Activated CD8-positive, alpha-beta memory T cell treated with anti-CD3 and anti-CD28 coated beads for 36 hours (primary cell): ENCODE results near the gene LARP7. TPM values are rescaled to one million over a fixed set of nuclear protein-coding genes. Genes with fewer than 3 reads are reported as not detected.
"Not testable (repeated sequence)": the region's sequence is repeated elsewhere in the genome, so short reads cannot be mapped to it uniquely, and the experiment has no call there.

ENCODE experiments used
- CTCF ChIA-PET: fragments of 350-600 bp; sonication (Branson Sonifier 250); formaldehyde crosslinking; loops from one replicate; lab custom pipeline; 2021; ENCODE audit warnings: antibody characterized with exemption; lab: Charles Lee
- POLR2A ChIA-PET: fragments of 350-600 bp; sonication (Branson Sonifier 250); formaldehyde crosslinking; loops from one replicate; lab custom pipeline; 2021; ENCODE audit warnings: antibody characterized with exemption; lab: Charles Lee
- total RNA-seq, 2 experiments: library from RNA; stranded (reverse); gene quantifications; one replicate each; pipeline ENCODE4 v1.2.3, GENCODE V29; 2021

Gene LARP7
- total RNA-seq, 2 experiments from 2014 or later = 44.0 to 45.2 TPM

DNA sequence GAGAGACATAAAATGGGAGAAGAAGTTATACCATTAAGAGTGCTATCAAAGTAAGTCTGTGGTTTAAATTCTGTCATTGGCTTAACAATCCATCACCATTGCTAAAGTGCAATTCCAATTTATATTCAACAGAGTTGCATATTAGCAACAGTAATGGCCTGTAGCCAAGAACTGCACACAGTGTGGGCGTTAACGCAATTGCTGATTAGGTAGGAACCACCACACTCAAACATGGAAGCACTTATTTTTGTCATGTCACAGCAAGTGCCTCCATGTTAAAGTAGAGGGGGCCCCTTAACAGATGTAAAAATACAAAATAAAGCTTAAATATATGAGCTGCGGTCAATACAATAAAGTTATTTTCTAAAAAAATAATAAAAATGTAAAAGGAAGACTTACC lies 10.8 kb downstream of the LARP7 start:
- ChIA-PET POLR2A (interaction anchor here (0.7 kb wide), 1 partner anchor 9 kb away, joined by 4 read pairs; no protein-coding TSS in a partner anchor), CTCF (no interaction called here)

DNA sequence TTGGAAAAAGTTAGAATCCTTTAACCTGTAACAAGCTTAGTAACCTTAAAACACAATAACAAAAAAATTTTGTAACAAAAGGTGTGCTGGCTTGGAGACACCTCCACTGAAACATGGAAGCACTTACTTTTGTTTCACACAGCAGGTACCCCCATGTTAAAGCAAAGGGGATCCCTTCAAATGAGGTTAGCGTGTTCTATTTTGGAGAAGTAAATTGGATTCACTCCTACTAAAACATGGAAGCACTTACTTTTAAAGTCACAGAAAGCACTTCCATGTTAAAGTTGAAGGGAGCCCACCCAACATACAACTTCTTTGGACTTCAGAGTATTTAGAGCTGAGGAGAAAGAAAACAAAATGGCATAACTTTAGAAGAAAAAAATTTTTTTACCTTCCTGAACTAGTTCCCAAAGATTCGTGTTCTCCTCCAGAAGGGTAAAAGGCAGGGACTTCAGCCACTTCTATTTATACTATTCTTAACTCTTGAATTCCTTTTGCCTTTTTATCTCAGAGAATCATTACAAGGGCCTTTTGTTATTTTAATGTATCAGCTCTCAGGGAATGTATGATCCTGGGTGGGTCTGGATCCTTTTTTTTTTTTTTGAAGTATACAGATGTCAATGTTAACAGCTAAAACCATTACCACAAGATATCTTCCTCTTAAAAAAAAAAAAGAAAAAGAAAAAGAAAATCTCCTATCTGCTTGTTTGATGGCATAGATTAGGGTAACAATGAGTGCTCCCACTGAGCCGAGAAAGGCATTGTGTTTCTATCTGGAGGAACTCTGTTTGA lies 11.5 kb downstream of the LARP7 start:
- CTCF ChIA-PET = no interaction called here

DNA sequence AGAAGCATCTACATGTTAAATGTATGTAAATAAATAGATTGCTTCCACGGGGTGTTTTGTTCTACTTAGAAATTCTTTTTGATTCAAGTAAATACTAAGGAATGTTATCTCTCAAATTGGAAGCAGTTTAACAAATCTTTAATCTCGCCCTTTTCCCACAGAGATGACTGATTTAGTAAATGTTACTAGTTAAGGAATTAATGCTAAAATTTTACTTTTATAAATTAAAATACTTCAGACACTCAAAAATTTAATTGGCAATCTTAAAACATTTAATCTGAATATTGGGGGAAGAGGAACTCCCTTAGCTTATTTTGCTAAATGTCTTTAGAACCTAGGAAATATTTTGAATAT lies 12.1 kb downstream of the LARP7 start:
- CTCF ChIA-PET = no interaction called here

More for the DNA sequence above, 11.5 kb downstream of the LARP7 start:
- POLR2A ChIA-PET = no interaction called here

DNA sequence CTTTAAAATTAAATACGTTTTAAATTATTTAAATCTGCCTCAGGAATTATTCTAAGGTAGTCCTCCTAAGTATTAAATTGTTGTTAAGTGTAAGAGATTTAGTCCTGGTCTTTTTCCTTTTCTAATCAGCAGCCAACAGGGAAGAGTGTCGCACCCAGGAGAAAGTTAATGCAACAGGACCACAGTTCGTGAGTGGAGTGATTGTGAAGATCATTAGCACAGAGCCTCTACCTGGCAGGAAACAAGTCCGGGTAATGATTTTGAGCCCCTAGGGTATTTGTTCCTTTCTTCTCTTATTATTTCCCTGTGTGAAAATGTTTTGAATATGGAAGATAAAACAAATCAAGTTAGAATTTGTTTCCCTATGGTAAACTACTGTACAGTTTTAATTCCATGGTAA lies 13.4 kb downstream of the LARP7 start:
- POLR2A ChIA-PET = no interaction called here
- CTCF ChIA-PET = no interaction called here

More for the DNA sequence above, 12.1 kb downstream of the LARP7 start:
- POLR2A ChIA-PET = no interaction called here

DNA sequence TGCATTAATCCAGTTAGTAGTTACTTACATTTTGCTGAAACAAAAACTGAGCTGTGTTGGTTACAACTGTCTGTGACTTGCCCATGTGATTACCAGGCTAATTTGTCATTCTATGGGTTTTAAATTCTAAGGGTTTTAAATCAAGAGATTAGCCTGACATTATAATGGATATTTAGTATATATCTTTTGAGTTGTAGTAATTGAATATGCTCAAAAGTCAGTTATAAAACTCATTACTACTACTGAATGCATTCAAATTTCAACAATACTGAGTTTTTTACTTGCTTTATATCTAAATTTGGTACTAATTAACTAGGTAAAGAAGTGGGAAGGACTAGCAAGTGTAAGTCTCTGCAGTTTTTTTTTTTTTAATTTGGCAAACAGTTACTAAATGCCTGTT lies 14.7 kb downstream of the LARP7 start:
- CTCF ChIA-PET = no interaction called here
- POLR2A ChIA-PET = no interaction called here

DNA sequence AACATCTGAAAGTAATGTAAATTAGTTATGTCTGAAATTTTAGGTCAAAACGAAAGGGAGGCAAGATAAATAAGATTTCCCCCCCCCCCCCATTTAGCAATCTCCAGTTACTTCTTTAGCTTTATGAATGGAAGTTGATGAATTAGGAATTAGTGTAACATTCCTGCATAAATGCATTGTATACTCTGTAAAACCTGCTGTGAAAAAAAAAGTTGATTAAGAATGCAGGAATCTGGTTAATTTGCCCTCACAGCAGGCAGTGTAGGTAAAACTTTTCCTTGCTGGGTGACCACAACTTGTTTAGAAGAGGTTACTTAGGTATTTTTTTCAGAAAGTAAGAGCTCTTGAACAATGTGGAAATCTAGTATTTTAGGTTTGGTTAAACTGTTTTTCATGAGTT lies 15.3 kb downstream of the LARP7 start:
- ChIA-PET POLR2A (no interaction called here), CTCF (interaction anchor here (0.6 kb wide), 1 partner anchor 61 kb away, joined by 4 read pairs; no protein-coding TSS in a partner anchor)

DNA sequence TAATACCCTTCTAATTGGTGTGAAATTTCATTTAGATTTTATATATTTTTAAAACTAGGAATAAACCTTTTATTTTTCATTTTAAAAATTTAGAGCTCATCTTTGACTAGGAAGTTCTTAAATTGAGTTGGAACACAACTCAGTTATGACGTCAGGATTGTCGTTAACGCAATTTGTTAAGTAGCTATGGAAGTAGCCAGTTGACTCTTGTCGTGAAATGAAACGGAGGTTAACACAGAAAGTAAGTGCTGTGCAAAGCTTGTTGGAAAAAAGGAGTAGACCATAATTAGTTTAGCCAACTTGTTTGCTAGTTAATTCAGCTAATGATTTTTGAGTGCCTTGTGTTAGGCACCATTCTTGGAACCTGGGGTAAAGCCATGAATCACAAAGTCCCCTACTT lies 18.3 kb downstream of the LARP7 start:
- CTCF ChIA-PET = interaction anchor here (0.5 kb wide), 1 partner anchor 104 kb away, joined by 3 read pairs; no protein-coding TSS in a partner anchor
- POLR2A ChIA-PET = no interaction called here

DNA sequence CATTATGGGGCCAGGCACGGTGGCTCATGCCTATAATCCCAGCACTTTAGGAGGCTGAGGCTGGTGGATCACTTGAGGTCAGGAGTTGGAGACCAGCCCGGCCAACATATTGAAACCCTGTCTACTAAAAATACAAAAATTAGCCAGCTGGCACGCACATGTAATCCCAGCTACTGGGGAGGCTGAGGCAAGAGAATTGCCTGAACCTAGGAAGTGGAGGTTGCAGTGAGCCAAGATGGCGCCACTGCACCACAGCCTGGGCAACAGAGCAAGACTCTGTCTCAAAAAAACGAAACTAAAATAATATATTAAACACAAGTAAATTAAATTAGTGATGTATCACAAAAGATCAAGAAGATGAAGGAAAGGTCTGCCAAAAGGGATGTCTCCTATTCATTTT lies 19.2 kb downstream of the LARP7 start:
- POLR2A ChIA-PET, CTCF ChIA-PET: not testable (repeated sequence)

DNA sequence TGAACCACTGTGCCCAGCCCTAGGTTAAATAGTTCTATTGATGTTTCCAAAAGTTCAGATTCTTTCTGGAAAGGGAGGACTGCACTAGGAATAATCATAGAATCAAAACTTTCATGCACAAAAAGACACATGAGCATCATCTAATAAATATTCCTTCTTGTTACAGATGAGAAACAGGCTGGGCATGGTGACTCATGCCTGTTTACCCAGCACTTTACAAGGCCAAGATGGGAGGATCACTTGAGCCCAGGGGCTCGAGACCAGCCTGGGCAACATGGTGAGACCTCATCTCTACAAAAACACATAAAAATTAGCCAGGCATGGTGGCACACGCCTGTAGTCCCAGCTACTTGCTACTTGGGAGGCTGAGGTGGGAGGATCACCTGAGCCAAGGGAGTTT lies 27.7 kb downstream of the LARP7 start:
- ChIA-PET POLR2A (no interaction called here), CTCF (interaction anchor here (0.8 kb wide), 1 partner anchor 101 kb away, joined by 3 read pairs; no protein-coding TSS in a partner anchor)

DNA sequence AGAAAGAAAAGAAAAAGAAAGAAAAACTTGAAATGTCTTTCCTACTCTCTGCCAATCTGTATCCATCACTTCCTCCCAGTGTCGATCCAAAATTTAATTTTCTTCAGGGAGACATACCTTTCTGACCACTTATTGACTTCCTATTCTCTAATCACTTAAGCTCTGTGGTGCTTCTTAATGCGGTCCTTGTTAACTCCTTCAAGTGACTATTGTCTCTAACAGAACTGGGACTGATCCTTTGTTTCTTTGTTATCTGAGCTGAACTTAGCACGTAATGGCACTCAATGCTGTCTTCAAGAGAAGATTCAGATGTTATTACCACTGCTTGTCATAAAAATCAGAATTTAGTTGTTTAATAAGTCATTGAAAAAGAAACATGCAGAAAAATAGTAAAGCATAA lies 31.2 kb downstream of the LARP7 start:
- POLR2A ChIA-PET = no interaction called here
- CTCF ChIA-PET = no interaction called here

DNA sequence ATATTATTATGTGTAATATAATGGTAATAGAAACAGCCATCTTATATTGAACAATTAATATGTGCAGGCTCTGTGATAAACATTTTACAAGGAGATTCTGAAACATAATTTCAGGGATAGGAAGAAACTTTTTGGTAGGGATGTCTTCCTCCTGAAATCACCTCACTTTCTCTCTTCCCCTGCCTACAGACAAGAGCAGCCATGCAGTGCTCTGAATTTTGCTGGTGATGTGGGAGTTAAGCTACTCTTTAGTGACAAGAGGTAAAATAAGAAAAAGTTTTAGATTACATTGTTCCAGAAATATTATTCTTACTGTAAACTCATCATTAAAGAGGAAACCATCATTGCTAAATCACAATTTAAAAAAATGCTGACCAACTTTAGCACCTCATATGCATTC lies 36.1 kb downstream of the LARP7 start:
- ChIA-PET CTCF (no interaction called here), POLR2A (no interaction called here)

DNA sequence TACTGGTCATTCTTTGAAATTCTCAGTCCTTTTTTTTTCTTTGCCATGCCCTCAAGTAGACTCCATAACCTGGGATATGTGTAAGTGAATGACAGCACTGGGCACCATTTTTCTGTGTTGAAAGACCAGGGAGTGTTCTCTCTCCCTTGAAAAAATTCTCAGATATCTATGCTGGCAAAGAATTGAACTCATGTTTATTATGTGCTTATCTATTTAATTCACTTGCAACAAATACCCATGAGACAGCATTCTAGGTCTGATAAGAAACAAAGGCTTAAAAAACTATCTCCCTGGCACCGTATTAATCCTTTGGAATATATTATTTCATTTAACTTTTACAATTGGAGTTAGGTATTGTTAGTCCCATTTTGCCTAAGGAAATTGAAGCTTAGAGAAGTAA lies 36.7 kb downstream of the LARP7 start:
- ChIA-PET POLR2A (no interaction called here), CTCF (no interaction called here)

DNA sequence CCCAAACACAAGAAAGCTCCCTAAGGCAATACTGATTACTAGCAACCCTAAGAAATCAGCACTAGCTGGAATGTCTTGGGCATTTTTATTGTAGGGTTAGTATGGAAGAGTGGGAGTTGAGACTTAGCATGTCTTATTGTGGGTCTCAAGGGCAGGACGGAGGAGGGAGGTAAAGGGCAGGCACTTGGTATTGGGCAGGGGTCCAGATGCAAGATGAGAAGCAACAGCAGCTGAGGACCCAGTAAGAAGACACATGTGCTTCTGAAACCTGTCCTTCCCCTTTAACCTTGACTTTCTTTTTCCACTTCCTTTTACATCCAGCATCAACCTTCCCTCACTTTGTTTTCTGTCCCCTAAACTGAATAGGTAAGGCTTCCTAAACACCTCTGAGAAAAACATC lies 37.4 kb downstream of the LARP7 start:
- ChIA-PET POLR2A (no interaction called here), CTCF (no interaction called here)

DNA sequence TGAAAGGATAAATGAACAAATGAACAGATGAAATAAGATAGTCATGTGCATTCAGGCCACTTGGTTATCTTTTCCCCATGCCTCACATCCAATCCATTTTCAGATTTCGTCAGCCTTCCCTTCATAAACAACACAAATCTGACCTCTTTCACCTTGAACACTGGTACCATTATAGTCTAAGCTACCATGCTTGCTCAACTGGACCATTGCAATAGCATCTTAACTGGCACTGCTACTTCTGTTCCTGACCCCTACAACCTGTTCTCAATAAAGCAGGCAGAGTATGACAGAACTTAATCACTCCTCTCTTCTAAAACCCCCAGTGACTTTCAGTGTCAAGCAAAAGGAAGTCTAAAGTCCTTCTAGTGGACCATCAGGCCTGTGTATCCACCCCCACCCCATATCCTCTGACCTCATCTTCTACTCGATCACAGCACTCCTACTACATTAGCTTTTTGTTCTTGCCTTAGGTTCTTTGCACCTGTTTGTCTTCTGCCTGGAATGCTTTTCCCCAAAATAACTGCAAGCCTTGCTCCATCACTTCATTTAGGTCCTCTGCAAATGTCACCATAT lies 40.7 kb downstream of the LARP7 start:
- ChIA-PET CTCF (no interaction called here), POLR2A (no interaction called here)

DNA sequence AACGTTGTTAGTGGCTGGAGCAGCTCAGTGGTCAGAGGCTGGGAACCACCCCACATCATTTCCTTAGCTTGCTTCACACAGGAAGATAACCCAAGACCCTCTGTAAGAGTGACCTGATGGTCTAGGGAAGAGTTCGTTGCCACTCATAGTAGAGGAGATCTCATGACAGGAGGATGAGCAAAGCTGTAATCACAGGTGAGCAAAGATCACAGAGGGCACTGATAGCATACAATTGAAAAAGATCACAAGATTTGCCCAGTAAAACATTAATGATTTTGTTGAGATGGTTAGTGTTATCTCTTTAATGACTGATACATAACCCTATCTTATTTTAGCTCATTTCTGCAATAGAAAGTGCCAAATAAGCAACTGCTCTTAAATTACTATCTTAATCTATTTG lies 44.1 kb downstream of the LARP7 start:
- CTCF ChIA-PET = no interaction called here
- POLR2A ChIA-PET = no interaction called here

DNA sequence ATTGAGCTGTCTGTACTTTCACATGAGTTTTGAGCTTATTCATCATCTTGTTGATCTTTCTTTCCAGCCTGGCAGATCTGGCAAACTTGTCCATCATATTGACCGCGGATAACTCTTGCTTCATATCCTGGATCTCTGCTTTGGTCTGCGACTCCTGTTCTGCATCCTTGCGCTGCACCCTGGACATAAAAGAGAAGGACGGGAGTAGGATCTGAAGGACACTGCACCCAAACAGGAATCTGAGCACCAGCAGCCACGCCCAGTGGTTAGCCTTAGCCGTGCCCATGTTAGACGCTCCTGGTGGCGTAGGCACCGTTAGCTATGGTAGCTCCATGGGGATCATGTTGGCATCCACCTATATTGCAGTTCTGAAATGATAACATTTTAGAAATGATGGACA lies 56.6 kb downstream of the LARP7 start:
- ChIA-PET POLR2A (no interaction called here), CTCF (no interaction called here)

DNA sequence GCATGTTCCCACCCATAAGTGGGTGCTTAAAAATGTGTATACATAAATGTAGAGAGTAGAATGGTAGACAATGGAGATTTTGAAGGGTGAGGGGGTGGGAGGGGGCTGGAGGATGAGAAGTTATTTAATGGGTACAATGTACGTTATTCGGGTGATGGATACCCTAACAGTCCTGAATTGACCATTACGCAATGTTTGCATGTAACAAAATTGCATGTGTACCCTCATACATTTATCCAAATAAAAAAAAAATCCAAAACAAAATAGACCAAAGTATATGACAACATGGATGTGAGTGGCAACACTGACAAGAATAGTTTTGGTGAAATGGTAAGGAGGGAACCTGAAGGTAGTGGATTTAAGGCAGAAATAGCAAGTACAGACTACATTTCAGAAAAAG lies 63.7 kb downstream of the LARP7 start:
- ChIA-PET CTCF (no interaction called here), POLR2A (no interaction called here)

DNA sequence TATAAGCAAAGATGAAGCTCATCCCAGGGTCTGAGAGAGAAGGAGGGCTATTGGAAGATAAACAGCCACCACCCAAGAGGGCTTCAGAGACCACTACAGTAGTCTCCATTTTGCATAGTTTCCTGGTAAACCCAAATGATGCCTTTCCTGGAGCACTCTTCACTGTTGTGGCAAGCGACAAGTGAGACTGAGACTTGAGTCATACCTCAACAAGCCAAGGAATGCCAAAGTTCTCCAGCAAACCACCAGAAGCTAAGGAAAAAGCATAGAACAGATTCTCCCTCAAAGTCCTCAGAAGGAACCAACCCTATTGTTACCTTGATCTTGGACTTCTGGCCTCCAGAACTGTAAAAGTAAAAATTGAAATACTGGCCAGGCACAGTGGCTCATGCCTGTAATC lies 65.9 kb downstream of the LARP7 start:
- ChIA-PET CTCF (no interaction called here), POLR2A (no interaction called here)

DNA sequence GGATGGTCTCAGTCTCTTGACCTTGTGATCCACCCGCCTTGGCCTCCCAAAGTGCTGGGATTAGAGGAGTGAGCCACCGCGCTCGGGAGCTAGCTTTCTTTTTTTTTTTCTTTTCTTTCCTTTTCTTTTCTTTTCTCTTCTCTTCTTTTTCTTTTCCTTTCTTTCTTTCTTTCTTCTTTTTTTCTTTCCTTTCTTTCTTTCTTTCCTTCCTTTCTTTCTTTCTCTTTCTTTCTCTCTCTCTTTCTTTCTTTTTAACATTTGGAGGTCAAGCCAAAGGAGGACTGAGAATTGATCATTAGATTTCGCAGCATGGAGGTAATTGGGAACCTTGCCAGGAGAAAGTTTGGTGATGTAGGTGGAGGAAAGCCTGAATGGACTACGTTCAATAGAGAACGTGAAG lies 67.4 kb downstream of the LARP7 start:
- ChIA-PET POLR2A (no interaction called here), CTCF (no interaction called here)

DNA sequence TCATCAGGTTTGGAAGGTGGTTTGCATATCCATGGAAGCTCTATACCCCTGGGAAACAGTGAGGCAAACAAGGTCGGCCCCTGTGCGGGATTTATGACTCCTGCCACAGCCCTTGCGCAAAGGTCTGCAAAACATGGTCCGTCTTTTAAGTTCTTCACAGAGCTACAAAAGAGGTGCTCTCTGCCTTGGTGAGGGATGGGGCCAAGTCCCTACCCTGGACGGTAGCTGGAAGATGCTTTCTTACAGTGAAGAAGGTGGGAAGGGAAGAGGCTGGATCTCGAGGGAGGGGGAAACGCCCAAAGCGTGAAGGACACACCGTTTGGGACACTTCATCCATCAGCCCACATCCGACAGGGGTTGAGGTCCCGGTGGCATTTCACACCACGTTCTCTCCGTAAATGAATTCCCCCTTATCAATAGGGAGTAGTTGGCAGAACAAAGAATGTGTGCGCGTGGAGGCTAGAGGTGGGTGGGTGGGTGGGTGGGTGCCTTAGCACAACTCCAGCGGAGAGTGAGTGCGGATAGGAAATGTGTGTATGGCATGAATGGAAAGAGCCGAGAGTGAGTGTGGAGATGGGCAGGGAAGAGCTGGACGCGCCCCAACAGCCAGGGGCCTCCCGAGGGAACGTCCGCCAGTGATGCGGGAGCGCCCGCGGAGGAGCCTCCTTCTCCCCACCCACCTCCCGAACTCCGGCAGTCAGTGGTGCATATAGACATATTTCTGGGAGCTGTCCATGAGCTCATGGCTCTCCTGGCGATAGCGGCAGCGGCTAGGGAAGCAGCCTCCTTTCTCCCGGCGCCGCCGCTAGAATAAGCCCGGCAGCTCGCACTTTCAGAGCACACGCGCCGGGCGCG lies 68.3 kb downstream of the LARP7 start:
- POLR2A ChIA-PET = no interaction called here
- CTCF ChIA-PET = interaction anchor here (1.6 kb wide), 1 partner anchor 60 kb away, joined by 3 read pairs; no protein-coding TSS in a partner anchor
